Activated naive CD8-positive, alpha-beta T cell treated with anti-CD3 and anti-CD28 coated beads for 36 hours (primary cell): Measurements from ENCODE around the gene HCAR2. TPM values are rescaled to one million over a fixed set of nuclear protein-coding genes. Genes with fewer than 3 reads are reported as not detected.
"Not testable (repeated sequence)": the region's sequence is repeated elsewhere in the genome, so short reads cannot be mapped to it uniquely, and the experiment has no call there.

ENCODE experiments used
- DNase-seq: peaks from one replicate; pipeline ENCODE4 v3.0.0; 2021
- H3K27ac Mint-ChIP-seq: one replicate; pipeline ENCODE4 v1.8.0; 2022; ENCODE audit warnings: mild to moderate bottlenecking, moderate library complexity, mixed read lengths
- H3K27me3 Mint-ChIP-seq: one replicate; pipeline ENCODE4 v1.8.0; 2022; ENCODE audit warnings: mild to moderate bottlenecking, mixed read lengths
- H3K36me3 Mint-ChIP-seq: one replicate; pipeline ENCODE4 v1.8.0; 2021; ENCODE audit warnings: mild to moderate bottlenecking, mixed read lengths
- H3K4me1 Mint-ChIP-seq: one replicate; pipeline ENCODE4 v1.8.0; 2021; ENCODE audit warnings: mixed read lengths
- H3K4me3 Mint-ChIP-seq: one replicate; pipeline ENCODE4 v1.8.0; 2022; ENCODE audit warnings: mild to moderate bottlenecking, moderate library complexity, mixed read lengths
- H3K9me3 Mint-ChIP-seq: one replicate; pipeline ENCODE4 v1.8.0; 2022; ENCODE audit warnings: mixed read lengths
- total RNA-seq, 2 experiments: library from RNA; stranded (reverse); gene quantifications; one replicate each; pipeline ENCODE4 v1.2.3, GENCODE V29; 2021

Gene HCAR2
- total RNA-seq, 2 experiments from 2014 or later = not detected

GRCh38 chr12:122659579-122659978 lies 43.6 kb downstream of the HCAR2 start:
- H3K4me3 Mint-ChIP-seq = no peak overlapping the region
- H3K9me3 Mint-ChIP-seq = no peaks in the 10 kb centered on the region
- H3K27ac Mint-ChIP-seq = no peak overlapping the region
- no peaks in the 10 kb centered on the region for H3K4me1 Mint-ChIP-seq
- no peak for DNase-seq
- no peaks in the 10 kb centered on the region for H3K36me3 Mint-ChIP-seq
- H3K27me3 Mint-ChIP-seq = no peaks in the 10 kb centered on the region

- no peaks in the 10 kb centered on the region for H3K9me3 Mint-ChIP-seq
- H3K4me1 Mint-ChIP-seq = no peaks in the 10 kb centered on the region
- no peak overlapping the region for H3K4me3 Mint-ChIP-seq
- DNase-seq = no peak
- no peak overlapping the region for H3K27ac Mint-ChIP-seq
- no peaks in the 10 kb centered on the region for H3K36me3 Mint-ChIP-seq
- H3K27me3 Mint-ChIP-seq = no peaks in the 10 kb centered on the region
Observed at GRCh38 chr12:122656298-122656697, 46.9 kb downstream of the HCAR2 start.

- not testable (repeated sequence) for DNase-seq, H3K9me3 Mint-ChIP-seq, H3K27ac Mint-ChIP-seq, H3K27me3 Mint-ChIP-seq, H3K4me1 Mint-ChIP-seq, H3K36me3 Mint-ChIP-seq, H3K4me3 Mint-ChIP-seq
Observed at GRCh38 chr12:122653291-122653690, 49.9 kb downstream of the HCAR2 start.

GRCh38 chr12:122651520-122652224 lies 51.5 kb downstream of the HCAR2 start:
- no peaks in the 10 kb centered on the region for H3K27me3 Mint-ChIP-seq
- peaks cover 7% of the 10 kb centered on the region for H3K4me1 Mint-ChIP-seq
- H3K36me3 Mint-ChIP-seq = peaks cover 2% of the 10 kb centered on the region
- H3K9me3 Mint-ChIP-seq = no peaks in the 10 kb centered on the region
- DNase-seq = no peak
- H3K4me3 Mint-ChIP-seq = no peak overlapping the region
- H3K27ac Mint-ChIP-seq = no peak overlapping the region

Other genes with a start within 250 kb of the HCAR2 start
- gene ZCCHC8, start 202.4 kb downstream of the HCAR2 start, total RNA-seq = 10 to 100 TPM; 40.7 to 41.7 TPM
- 10 to 100 TPM; 89.0 to 93.0 TPM for gene RSRC2, start 176.4 kb downstream of the HCAR2 start, total RNA-seq
- gene KNTC1, start 176.1 kb downstream of the HCAR2 start, total RNA-seq = 10 to 100 TPM; 85.9 to 89.9 TPM
- not detected for gene HCAR3, start 13.5 kb upstream of the HCAR2 start, total RNA-seq
- under 1 TPM; 0.54 to 0.68 TPM for gene HCAR1, start 27.5 kb upstream of the HCAR2 start, total RNA-seq
- 10 to 100 TPM; 77.7 to 86.4 TPM for gene DENR, start 49.5 kb upstream of the HCAR2 start, total RNA-seq
- gene CCDC62, start 71.2 kb upstream of the HCAR2 start, total RNA-seq = under 1 TPM; 0.44 to 0.49 TPM
- 10 to 100 TPM; 24.2 to 24.8 TPM for gene HIP1R, start 132.1 kb upstream of the HCAR2 start, total RNA-seq
- gene VPS37B, start 192.8 kb upstream of the HCAR2 start, total RNA-seq = 10 to 100 TPM; 27.0 to 28.2 TPM